Activated CD4-positive, alpha-beta T cell treated with anti-CD3 and anti-CD28 coated beads, Interleukin-2, amount 10 ng/mL, durations not matched to agents 24 days and 14 days (primary cell): ENCODE results near the gene DRICH1. TPM values are rescaled to one million over a fixed set of nuclear protein-coding genes. Genes with fewer than 3 reads are reported as not detected.
"Not testable (repeated sequence)": the region's sequence is repeated elsewhere in the genome, so short reads cannot be mapped to it uniquely, and the experiment has no call there.

Source experiments
- DNase-seq: peaks from one replicate; pipeline ENCODE4 v3.0.0; 2022
- H3K27ac Mint-ChIP-seq: one replicate; pipeline ENCODE4 v1.8.0; 2022; ENCODE audit warnings: mild to moderate bottlenecking, mixed read lengths
- H3K27me3 Mint-ChIP-seq: one replicate; pipeline ENCODE4 v1.8.0; 2022; ENCODE audit warnings: mixed read lengths
- H3K36me3 Mint-ChIP-seq: one replicate; pipeline ENCODE4 v1.8.0; 2022; ENCODE audit warnings: low read depth, mild to moderate bottlenecking, mixed read lengths
- H3K4me1 Mint-ChIP-seq: one replicate; pipeline ENCODE4 v1.8.0; 2021; ENCODE audit warnings: mixed read lengths
- H3K4me3 Mint-ChIP-seq: one replicate; pipeline ENCODE4 v1.8.0; 2022; ENCODE audit warnings: mild to moderate bottlenecking, moderate library complexity, mixed read lengths
- H3K9me3 Mint-ChIP-seq: one replicate; pipeline ENCODE4 v1.8.0; 2021; ENCODE audit warnings: mixed read lengths
- intact Hi-C: fragments of 100-400 bp; cut with micrococcal nuclease; formaldehyde crosslinking; loops from one replicate; pipeline ENCODE4 v1.15.1; 2023
- total RNA-seq: library from RNA; stranded (reverse); gene quantifications from 2 replicates; pipeline ENCODE4 v1.2.3, GENCODE V29; 2022

The DRICH1 gene
- total RNA-seq, 1 donor from 2014 or later: 0.61 TPM

DNA sequence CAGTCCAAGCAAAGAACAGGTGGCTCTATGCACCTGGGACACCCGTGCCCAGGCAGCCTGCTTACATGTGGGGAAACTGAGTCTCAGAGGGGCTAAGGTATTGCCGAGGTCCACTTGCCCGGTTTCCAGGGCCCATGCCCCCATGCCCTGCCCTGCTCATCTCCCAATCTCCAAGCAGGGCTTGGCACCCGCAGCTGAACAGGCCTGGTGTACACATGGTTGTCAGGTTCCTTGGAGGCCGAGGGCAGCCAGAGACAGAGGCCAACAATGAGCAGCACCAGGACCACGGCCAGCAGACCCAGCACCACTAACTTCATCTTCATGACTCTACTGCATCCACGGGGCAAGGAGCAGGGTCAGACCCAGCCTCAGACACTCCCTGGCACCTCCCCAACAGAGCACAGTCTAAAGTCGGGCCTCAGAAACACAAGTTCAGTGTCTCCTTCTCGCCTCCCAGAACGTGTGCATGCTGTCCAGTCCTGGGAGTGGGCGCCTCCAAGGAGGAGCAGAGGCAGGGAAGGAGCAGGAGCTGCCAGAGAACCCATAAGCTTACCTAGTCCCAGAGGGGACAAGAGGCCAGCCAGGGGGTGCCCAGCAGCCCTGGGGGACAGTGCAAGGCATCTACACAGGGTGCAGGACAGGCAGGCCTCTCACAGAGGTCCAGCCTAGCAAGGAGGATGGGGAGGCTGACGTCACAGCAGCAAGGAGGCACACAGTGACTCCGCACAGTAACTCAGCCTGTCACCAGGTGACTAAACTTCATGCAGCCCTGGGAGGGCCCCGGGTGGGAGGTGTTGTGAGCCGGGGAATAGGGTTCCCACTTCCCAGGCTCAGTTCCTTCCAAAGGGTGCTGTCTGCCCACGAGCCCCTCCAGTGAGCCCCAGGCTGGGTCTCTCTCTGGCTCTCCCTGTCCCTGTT, 38.5 kb upstream of the DRICH1 start:
- H3K36me3 Mint-ChIP-seq: peaks cover 13% of the 10 kb centered on the region
- peaks cover 5% of the 10 kb centered on the region for H3K4me1 Mint-ChIP-seq
- no peak for DNase-seq
- intact Hi-C loops: no loop called here
- H3K9me3 Mint-ChIP-seq: peaks cover 3% of the 10 kb centered on the region
- no peak overlapping the region for H3K27ac Mint-ChIP-seq
- H3K27me3 Mint-ChIP-seq: no peaks in the 10 kb centered on the region
- H3K4me3 Mint-ChIP-seq: no peak overlapping the region

GRCh38 chr22:23660381-23660780, 28.3 kb upstream of the DRICH1 start:
- peaks cover 35% of the 10 kb centered on the region for H3K36me3 Mint-ChIP-seq
- H3K4me1 Mint-ChIP-seq, intact Hi-C loops, H3K4me3 Mint-ChIP-seq, DNase-seq, H3K27me3 Mint-ChIP-seq, H3K9me3 Mint-ChIP-seq, H3K27ac Mint-ChIP-seq: not testable (repeated sequence)

DNA sequence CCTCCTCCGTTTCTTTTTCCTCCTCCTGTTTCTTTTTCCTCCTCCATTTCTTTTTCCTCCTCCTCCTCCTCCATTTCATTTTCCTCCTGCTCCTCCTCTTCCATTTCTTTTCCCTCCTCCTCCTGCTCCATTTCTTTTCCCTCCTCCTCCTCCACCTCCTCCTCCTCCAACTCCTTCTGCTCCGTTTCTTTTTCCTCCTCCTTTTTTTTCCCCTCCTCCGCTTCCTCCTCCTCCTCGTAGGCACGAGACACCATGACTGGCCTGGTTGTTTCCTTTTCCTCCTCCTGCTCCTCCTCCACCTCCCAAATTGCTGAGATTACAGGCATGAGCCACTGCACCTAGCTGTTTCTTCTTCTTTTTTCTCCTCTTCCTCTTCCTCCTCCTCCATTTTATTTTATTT, 25.6 kb upstream of the DRICH1 start:
- H3K27me3 Mint-ChIP-seq: no peaks in the 10 kb centered on the region
- intact Hi-C loops: no loop called here
- H3K9me3 Mint-ChIP-seq: no peaks in the 10 kb centered on the region
- no peaks in the 10 kb centered on the region for H3K4me1 Mint-ChIP-seq
- no peak overlapping the region for H3K27ac Mint-ChIP-seq
- DNase-seq: no peak
- H3K36me3 Mint-ChIP-seq: peaks cover 30% of the 10 kb centered on the region
- H3K4me3 Mint-ChIP-seq: no peak overlapping the region

GRCh38 chr22:23655891-23656475, 23.9 kb upstream of the DRICH1 start:
- Mint-ChIP-seq H3K27me3 (no peaks in the 10 kb centered on the region), H3K9me3 (no peaks in the 10 kb centered on the region), H3K4me3 (no peak overlapping the region), H3K36me3 (peaks cover 20% of the 10 kb centered on the region), H3K4me1 (no peaks in the 10 kb centered on the region), H3K27ac (no peak overlapping the region)
- no peak for DNase-seq
- intact Hi-C loops: no loop called here

GRCh38 chr22:23652711-23653110, 20.6 kb upstream of the DRICH1 start:
- Mint-ChIP-seq H3K27me3 (no peaks in the 10 kb centered on the region), H3K4me3 (no peak overlapping the region), H3K9me3 (no peaks in the 10 kb centered on the region), H3K4me1 (no peaks in the 10 kb centered on the region), H3K36me3 (peaks cover 5% of the 10 kb centered on the region), H3K27ac (no peak overlapping the region)
- intact Hi-C loops: no loop called here
- no peak for DNase-seq

- intact Hi-C loops: no loop called here
- no peak for DNase-seq
Measured at GRCh38 chr22:23652286-23652685, 20.2 kb upstream of the DRICH1 start.

DNA sequence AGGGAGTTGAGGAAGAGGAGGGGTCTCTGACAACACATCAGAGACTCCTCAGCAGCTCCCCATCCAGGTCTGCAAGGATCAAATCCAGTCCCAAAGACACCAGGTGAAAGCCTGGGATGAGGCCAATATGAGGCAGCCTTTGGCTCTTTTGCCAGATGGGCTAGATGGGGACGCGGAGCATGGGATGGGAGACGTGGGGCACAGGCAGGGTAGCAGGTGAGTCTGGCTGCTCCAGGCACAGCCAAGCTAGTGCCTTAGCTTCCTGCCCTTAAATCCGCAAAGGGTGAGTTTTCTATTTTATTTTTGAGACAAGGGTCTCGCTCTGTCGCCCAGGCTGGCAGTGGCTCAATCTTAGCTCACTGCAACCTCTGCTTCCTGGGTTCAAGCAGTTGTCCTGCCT, 19.6 kb upstream of the DRICH1 start:
- no peak overlapping the region for H3K4me3 Mint-ChIP-seq
- no peaks in the 10 kb centered on the region for H3K4me1 Mint-ChIP-seq
- H3K9me3 Mint-ChIP-seq: no peaks in the 10 kb centered on the region
- no peaks in the 10 kb centered on the region for H3K27me3 Mint-ChIP-seq
- intact Hi-C loops: no loop called here
- no peak overlapping the region for H3K27ac Mint-ChIP-seq
- peaks cover 1% of the 10 kb centered on the region for H3K36me3 Mint-ChIP-seq
- DNase-seq: no peak

More at GRCh38 chr22:23652286-23652685, 20.2 kb upstream of the DRICH1 start:
- H3K9me3 Mint-ChIP-seq: no peaks in the 10 kb centered on the region
- H3K36me3 Mint-ChIP-seq: peaks cover 1% of the 10 kb centered on the region
- no peaks in the 10 kb centered on the region for H3K4me1 Mint-ChIP-seq
- no peaks in the 10 kb centered on the region for H3K27me3 Mint-ChIP-seq
- H3K4me3 Mint-ChIP-seq: no peak overlapping the region
- H3K27ac Mint-ChIP-seq: no peak overlapping the region

DNA sequence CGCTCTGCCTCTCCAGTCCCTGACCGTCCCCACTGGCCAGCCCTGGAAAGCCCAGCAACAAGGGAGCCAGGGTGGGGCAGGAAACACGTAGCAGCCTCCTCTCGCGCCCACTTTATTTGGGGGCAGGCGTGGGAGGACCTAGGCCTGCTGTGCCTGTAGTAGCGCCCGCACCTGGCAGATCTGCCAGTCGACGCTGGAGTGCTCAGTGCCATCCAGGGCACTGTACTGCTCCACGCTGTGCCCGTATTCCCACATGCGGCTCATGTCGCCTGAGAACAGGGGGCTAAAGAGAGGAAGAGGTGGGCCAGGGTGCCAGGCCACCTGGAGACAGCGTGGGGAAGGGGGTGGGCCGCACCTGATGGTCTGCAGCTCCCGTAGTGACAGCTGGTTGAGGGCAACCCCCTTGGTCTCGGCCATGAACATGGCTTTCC, 17.0 kb upstream of the DRICH1 start:
- no peak overlapping the region for H3K27ac Mint-ChIP-seq
- H3K4me3 Mint-ChIP-seq: no peak overlapping the region
- intact Hi-C loops: no loop called here
- H3K36me3 Mint-ChIP-seq: peaks cover 1% of the 10 kb centered on the region
- DNase-seq: no peak
- no peaks in the 10 kb centered on the region for H3K4me1 Mint-ChIP-seq
- no peaks in the 10 kb centered on the region for H3K9me3 Mint-ChIP-seq
- no peaks in the 10 kb centered on the region for H3K27me3 Mint-ChIP-seq

GRCh38 chr22:23646526-23646925, 14.4 kb upstream of the DRICH1 start:
- H3K4me1 Mint-ChIP-seq, H3K27me3 Mint-ChIP-seq, DNase-seq, H3K9me3 Mint-ChIP-seq, H3K36me3 Mint-ChIP-seq, H3K27ac Mint-ChIP-seq, H3K4me3 Mint-ChIP-seq, intact Hi-C loops: not testable (repeated sequence)

DNA sequence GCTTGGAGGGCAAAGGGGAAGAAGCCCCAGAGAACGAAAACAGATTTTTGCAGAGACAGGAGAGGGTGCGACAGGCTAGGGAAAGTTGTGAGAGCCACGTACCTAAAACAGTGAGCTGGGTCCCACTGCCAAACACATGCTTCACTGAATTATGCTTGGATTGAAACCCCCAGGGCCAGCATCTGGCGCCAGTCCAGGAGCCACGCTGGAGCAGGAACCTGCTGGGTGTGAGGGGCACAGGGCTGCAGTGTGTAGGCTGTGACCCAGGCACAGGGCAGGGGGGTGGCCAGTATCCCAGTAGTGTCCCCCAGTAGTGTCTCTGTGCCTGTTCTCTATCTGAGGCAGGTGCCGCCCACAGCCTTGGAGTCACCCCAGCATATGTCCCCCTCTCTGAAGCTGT, 8.1 kb upstream of the DRICH1 start:
- H3K4me3 Mint-ChIP-seq, H3K36me3 Mint-ChIP-seq, DNase-seq, H3K27ac Mint-ChIP-seq, H3K9me3 Mint-ChIP-seq, H3K4me1 Mint-ChIP-seq, H3K27me3 Mint-ChIP-seq, intact Hi-C loops: not testable (repeated sequence)

GRCh38 chr22:23639661-23640060, 7.5 kb upstream of the DRICH1 start:
- intact Hi-C loops: no loop called here
- no peak for DNase-seq
- Mint-ChIP-seq H3K27ac (no peak overlapping the region), H3K9me3 (no peaks in the 10 kb centered on the region), H3K27me3 (no peaks in the 10 kb centered on the region), H3K36me3 (peaks cover 4% of the 10 kb centered on the region), H3K4me3 (no peak overlapping the region), H3K4me1 (no peaks in the 10 kb centered on the region)

DNA sequence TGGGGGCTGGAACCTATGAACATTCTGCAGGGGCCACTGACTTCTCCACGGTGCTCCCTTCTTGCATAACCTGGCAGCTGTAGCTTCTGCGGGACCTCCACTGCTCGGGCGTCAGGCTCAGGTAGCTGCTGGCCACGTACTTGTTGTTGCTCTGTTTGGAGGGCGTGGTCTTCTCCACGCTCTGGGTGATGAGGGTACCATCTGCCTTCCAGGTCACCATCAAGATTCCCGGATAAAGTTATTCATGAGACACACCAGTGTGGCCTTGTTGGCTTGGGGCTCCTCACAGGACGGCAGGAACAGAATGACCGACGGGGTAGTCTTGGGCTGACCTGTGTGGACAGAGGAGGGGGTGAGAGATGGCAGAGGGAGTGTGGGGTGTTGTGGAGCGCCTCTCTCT, 6.5 kb upstream of the DRICH1 start:
- intact Hi-C loops: no loop called here
- DNase-seq: no peak
- Mint-ChIP-seq H3K9me3 (no peaks in the 10 kb centered on the region), H3K36me3 (peaks cover 4% of the 10 kb centered on the region), H3K27me3 (no peaks in the 10 kb centered on the region), H3K27ac (no peak overlapping the region), H3K4me3 (no peak overlapping the region), H3K4me1 (no peaks in the 10 kb centered on the region)

GRCh38 chr22:23635291-23635690, 3.2 kb upstream of the DRICH1 start:
- H3K4me1 Mint-ChIP-seq, intact Hi-C loops, H3K27me3 Mint-ChIP-seq, DNase-seq, H3K36me3 Mint-ChIP-seq, H3K4me3 Mint-ChIP-seq, H3K9me3 Mint-ChIP-seq, H3K27ac Mint-ChIP-seq: not testable (repeated sequence)

DNA sequence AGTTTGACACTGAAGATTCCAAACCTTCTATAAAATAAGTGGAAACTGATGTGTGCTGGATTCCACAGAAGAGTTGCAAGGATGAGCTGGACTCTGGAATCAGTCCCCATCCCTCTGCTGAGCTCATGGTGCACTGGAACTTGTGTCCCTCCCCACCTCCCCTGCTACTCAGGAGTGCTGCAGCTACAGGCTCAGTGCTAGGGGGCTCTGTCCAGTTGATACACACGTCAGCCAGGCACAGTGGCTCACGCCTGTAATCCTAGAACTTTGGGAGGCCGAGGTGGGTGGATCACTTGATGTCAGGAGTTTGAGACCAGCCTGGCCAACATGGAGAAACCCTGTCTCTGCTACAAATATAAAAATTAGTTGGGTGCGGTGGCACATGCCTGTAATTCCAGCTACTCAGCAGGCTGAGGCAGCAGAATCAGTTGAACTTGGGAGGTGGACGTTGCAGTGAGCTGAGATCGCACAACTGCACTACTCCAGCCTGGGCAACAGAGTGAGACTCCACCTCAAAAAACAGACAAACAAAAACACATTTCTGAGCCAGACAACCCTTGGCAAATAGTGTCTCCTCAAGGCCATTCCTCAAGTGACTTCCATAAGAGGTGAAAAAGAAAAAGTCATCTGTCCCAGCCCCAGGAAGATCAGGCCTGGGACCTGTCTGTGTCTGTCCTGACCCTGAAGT, 3.9 kb downstream of the DRICH1 start:
- not testable (repeated sequence) for H3K27ac Mint-ChIP-seq, H3K36me3 Mint-ChIP-seq, H3K9me3 Mint-ChIP-seq, H3K27me3 Mint-ChIP-seq, H3K4me3 Mint-ChIP-seq, H3K4me1 Mint-ChIP-seq, DNase-seq
- intact Hi-C loops: loop anchor here (5.0 kb wide), 1 partner anchor 219 kb away; no protein-coding TSS in a partner anchor
